RWPE2 (cell line): ENCODE results near the gene VSIG4.

Experiments used
- ATAC-seq: fragments of 200-7000 bp; cut with Tn5 transposase; 3 replicates; pipeline ENCODE4 v1.9.1; 2021; ENCODE audit warnings: low read depth
- DNase-seq: peaks from one replicate; pipeline ENCODE4 v3.0.0-alpha.2; 2020; ENCODE audit warnings: low spot score
- H3K27ac ChIP-seq: fragments of 450-650 bp; 2 replicates; pipeline ENCODE4 v1.5.1; 2017; ENCODE audit warnings: mild to moderate bottlenecking; ENCODE audit not compliant: poor library complexity, severe bottlenecking
- H3K27me3 ChIP-seq: fragments of 250-450 bp; sonication (Bioruptor Pico); 2 replicates; pipeline ENCODE4 v1.5.1; 2021; ENCODE audit warnings: mild to moderate bottlenecking, moderate library complexity; ENCODE audit not compliant: insufficient read depth, poor library complexity, severe bottlenecking
- H3K36me3 ChIP-seq: fragments of 250-450 bp; sonication (Bioruptor Pico); 2 replicates; pipeline ENCODE4 v1.5.1; 2020; ENCODE audit warnings: low read depth, mild to moderate bottlenecking, moderate library complexity
- H3K4me1 ChIP-seq: fragments of 250-450 bp; sonication (Bioruptor Pico); 2 replicates; pipeline ENCODE4 v1.5.1; 2021; ENCODE audit warnings: mild to moderate bottlenecking, moderate library complexity; ENCODE audit not compliant: insufficient read depth, poor library complexity, severe bottlenecking
- H3K4me3 ChIP-seq: fragments of 250-450 bp; sonication (Bioruptor Pico); 2 replicates; pipeline ENCODE4 v1.5.1; 2021; ENCODE audit warnings: mild to moderate bottlenecking, moderate library complexity; ENCODE audit not compliant: severe bottlenecking
- H3K9me3 ChIP-seq: fragments of 250-450 bp; sonication (Bioruptor Pico); 2 replicates; pipeline ENCODE4 v1.5.1; 2021; ENCODE audit warnings: mild to moderate bottlenecking, moderate library complexity; ENCODE audit not compliant: severe bottlenecking
- CTCF ChIP-seq: fragments of 450-650 bp; IDR thresholded peaks from one replicate; pipeline ENCODE4 v1.5.1; 2017; ENCODE audit warnings: mild to moderate bottlenecking, moderate library complexity; ENCODE audit not compliant: poor library complexity, severe bottlenecking

Gene VSIG4

GRCh38 chrX:66002824-66003680 lies 36.8 kb downstream of the VSIG4 start:
- no peaks in the 10 kb centered on the region for H3K4me1 ChIP-seq
- no peak for TF ChIP-seq CTCF
- ATAC-seq, result no peak

DNA sequence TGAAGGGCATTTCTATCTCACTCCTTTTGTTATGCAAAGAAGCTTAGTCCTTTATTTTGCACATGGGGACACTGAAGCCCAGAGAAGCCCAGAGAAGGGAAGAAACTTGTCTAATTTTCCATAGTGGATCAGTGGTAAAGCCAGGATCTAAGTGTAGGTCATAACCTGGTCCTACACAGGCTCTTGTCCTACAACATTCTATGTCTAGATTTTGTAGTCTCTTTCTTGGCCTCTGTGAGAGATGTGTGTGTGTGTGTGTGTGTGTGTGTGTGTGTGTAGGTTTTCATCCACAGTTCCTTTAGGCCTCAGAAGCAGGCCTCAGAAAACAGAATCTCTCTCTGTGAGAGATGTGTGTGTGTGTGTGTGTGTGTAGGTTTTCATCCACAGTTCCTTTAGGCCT lies 38.3 kb downstream of the VSIG4 start:
- no peak overlapping the region for H3K27ac ChIP-seq

More at GRCh38 chrX:66002824-66003680, 36.8 kb downstream of the VSIG4 start:
- no peaks in the 10 kb centered on the region for H3K9me3 ChIP-seq
- DNase-seq, result no peak
- H3K4me3 ChIP-seq, result no peak overlapping the region
- no peak overlapping the region for H3K27ac ChIP-seq
- H3K27me3 ChIP-seq, result no peaks in the 10 kb centered on the region
- H3K36me3 ChIP-seq, result no peaks in the 10 kb centered on the region

GRCh38 chrX:66000628-66001272 lies 39.1 kb downstream of the VSIG4 start:
- no peak overlapping the region for H3K27ac ChIP-seq
- H3K9me3 ChIP-seq, result no peaks in the 10 kb centered on the region
- no peak overlapping the region for H3K4me3 ChIP-seq
- ATAC-seq (no peak), DNase-seq (no peak)
- no peaks in the 10 kb centered on the region for H3K4me1 ChIP-seq
- TF ChIP-seq CTCF, result no peak
- no peaks in the 10 kb centered on the region for H3K27me3 ChIP-seq
- no peaks in the 10 kb centered on the region for H3K36me3 ChIP-seq

More for the DNA sequence above, 38.3 kb downstream of the VSIG4 start:
- TF ChIP-seq CTCF, result no peak
- H3K36me3 ChIP-seq, result no peaks in the 10 kb centered on the region
- ATAC-seq (no peak), DNase-seq (no peak)
- H3K4me1 ChIP-seq, result no peaks in the 10 kb centered on the region
- H3K4me3 ChIP-seq, result no peak overlapping the region
- no peaks in the 10 kb centered on the region for H3K9me3 ChIP-seq
- no peaks in the 10 kb centered on the region for H3K27me3 ChIP-seq

GRCh38 chrX:66000178-66000577 lies 39.7 kb downstream of the VSIG4 start:
- H3K9me3 ChIP-seq, result no peaks in the 10 kb centered on the region
- H3K36me3 ChIP-seq, result no peaks in the 10 kb centered on the region
- no peak for TF ChIP-seq CTCF
- H3K27me3 ChIP-seq, result no peaks in the 10 kb centered on the region
- no peak overlapping the region for H3K27ac ChIP-seq
- no peak for ATAC-seq
- H3K4me1 ChIP-seq, result no peaks in the 10 kb centered on the region
- H3K4me3 ChIP-seq, result no peak overlapping the region
- no peak for DNase-seq
